Measurements from ENCODE around the gene SPRYD4. TPM values are rescaled to one million over a fixed set of nuclear protein-coding genes. Genes with fewer than 3 reads are reported as not detected.

The SPRYD4 gene
- total RNA-seq, 1 donor from 2014 or later, result 1.7 TPM

- no peak for DNase-seq (ENCODE audit: extremely low read depth, low read depth, low spot score)
These were observed 51.7 kb downstream of the SPRYD4 start for GRCh38 chr12:56520048-56520447.

DNA sequence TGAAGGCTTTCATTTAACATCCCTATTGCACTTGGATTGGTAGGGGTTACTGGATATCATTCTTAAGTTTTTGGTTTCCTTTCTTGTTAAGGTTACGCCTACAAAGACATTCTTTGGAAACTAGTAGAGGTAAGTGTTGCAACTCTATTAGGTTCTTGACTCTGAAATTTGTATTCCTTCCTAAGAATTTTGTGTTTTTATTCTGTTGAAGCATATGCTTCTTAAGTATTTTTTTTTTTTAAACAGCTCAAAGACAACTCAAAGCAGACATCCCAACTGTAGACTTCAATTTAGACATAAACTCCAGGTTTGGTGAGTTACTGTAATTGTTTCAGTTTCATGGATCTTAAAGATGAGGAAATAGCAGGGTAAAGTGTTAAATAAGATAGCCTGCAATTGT lies 52.1 kb downstream of the SPRYD4 start:
- DNase-seq (ENCODE audit: extremely low read depth, low read depth, low spot score), result no peak

GRCh38 chr12:56521209-56521589 lies 52.8 kb downstream of the SPRYD4 start:
- DNase-seq (ENCODE audit: extremely low read depth, low read depth, low spot score), result no peak

GRCh38 chr12:56521590-56522371 lies 53.4 kb downstream of the SPRYD4 start, which contains the start of gene RBMS2:
Gene RBMS2 (plus strand): TSS chr12:56521820. CDS start chr12:56522024, 204 bp downstream.
- DNase-seq (ENCODE audit: extremely low read depth, low read depth, low spot score), result peak; percentile 87

GRCh38 chr12:56522411-56523193 lies 54.2 kb downstream of the SPRYD4 start:
- no peak for DNase-seq (ENCODE audit: extremely low read depth, low read depth, low spot score)

DNA sequence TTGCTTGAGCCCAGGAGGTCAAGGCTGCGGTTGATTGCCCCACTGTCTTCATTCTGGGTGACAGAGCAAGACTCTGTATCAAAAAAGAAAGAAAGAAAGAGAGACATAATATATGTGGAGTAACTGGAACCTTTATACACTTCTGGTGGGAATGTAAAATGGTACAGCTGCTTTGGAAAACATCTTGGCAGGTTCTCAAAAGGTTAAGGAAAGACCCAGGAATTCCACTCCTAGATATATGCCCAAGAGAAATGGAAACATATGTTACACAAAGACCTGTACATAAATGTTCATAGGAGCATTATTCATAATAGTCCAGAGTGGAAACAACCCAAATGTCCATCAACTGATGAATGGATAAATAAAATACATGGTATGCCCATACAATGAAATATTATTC lies 60.5 kb downstream of the SPRYD4 start:
- DNase-seq (ENCODE audit: extremely low read depth, low read depth, low spot score), result no peak

Other genes starting within 250 kb of the SPRYD4 start
- 40.5 and 41.5 TPM in 2 replicates for gene RNF41, start 246.7 kb upstream of the SPRYD4 start, total RNA-seq
- gene NABP2, start 244.2 kb upstream of the SPRYD4 start, total RNA-seq, result 26.7 and 33.5 TPM in 2 replicates
- not detected in 2 replicates for gene SLC39A5, start 238.5 kb upstream of the SPRYD4 start, total RNA-seq
- gene ANKRD52, start 210.2 kb upstream of the SPRYD4 start, total RNA-seq, result 34.4 and 55.6 TPM in 2 replicates
- 9.2 and 15.9 TPM in 2 replicates for gene COQ10A, start 201.6 kb upstream of the SPRYD4 start, total RNA-seq
- 146 and 156 TPM in 2 replicates for gene CS, start 168.2 kb upstream of the SPRYD4 start, total RNA-seq
- 112 and 135 TPM in 2 replicates for gene CNPY2, start 152.6 kb upstream of the SPRYD4 start, total RNA-seq
- 15.6 and 18.4 TPM in 2 replicates for gene PAN2, start 134.6 kb upstream of the SPRYD4 start, total RNA-seq
- gene IL23A, start 129.7 kb upstream of the SPRYD4 start, total RNA-seq, result 3.0 TPM in 1 of 2 replicates, not detected in the other
- 76.0 and 104 TPM in 2 replicates for gene STAT2, start 108.5 kb upstream of the SPRYD4 start, total RNA-seq
- gene APOF, start 105.7 kb upstream of the SPRYD4 start, total RNA-seq, result not detected in 2 replicates
- gene TIMELESS, start 19.2 kb upstream of the SPRYD4 start, total RNA-seq, result 7.4 and 13.9 TPM in 2 replicates
- gene MIP, start 13.9 kb upstream of the SPRYD4 start, total RNA-seq, result 0.15 TPM in 1 of 2 replicates, not detected in the other
- gene GLS2, start 19.6 kb downstream of the SPRYD4 start, total RNA-seq, result 0.58 TPM in 1 of 2 replicates, not detected in the other
- gene RBMS2, start 53.2 kb downstream of the SPRYD4 start, total RNA-seq, result 56.5 and 75.8 TPM in 2 replicates
- 61.5 and 112 TPM in 2 replicates for gene BAZ2A, start 161.7 kb downstream of the SPRYD4 start, total RNA-seq
- gene ATP5F1B, start 177.4 kb downstream of the SPRYD4 start, total RNA-seq, result 415 and 515 TPM in 2 replicates
- gene PTGES3, start 219.7 kb downstream of the SPRYD4 start, total RNA-seq, result 110 and 111 TPM in 2 replicates

Measured in glomerular endothelial cell (primary cell).